GM12878 (cell line): ENCODE results near the gene TRIP11. TPM values are rescaled to one million over a fixed set of nuclear protein-coding genes. Genes with fewer than 3 reads are reported as not detected.
"Not testable (repeated sequence)": the region's sequence is repeated elsewhere in the genome, so short reads cannot be mapped to it uniquely, and the experiment has no call there.

Experiments used
- ATAC-seq: fragments of 200-7000 bp; cut with Tn5 transposase; 3 replicates; pipeline ENCODE4 v1.9.1; 2020; ENCODE audit warnings: mild to moderate bottlenecking, moderate library complexity
- BruUV-seq: library from RNA; stranded (reverse); fragments of 400-500 nt; replicated peaks from 2 replicates; lab custom pipeline; 2021; lab: Mats Ljungman, UMichigan
- CTCF ChIA-PET: fragments of 300-600 bp; sonication (Branson Sonifier 250); formaldehyde crosslinking; extraction: SDS; loops from one replicate; lab custom pipeline; 2021; ENCODE audit warnings: inconsistent platforms; lab: Yijun Ruan, JAX
- POLR2A ChIA-PET: fragments of 350-600 bp; formaldehyde crosslinking; extraction: SDS; loops from one replicate; lab custom pipeline; 2021; ENCODE audit warnings: inconsistent platforms; lab: Charles Lee
- RAD21 ChIA-PET: fragments of 300-600 bp; sonication (Branson Sonifier 250); formaldehyde crosslinking; loops from one replicate; lab custom pipeline; 2023; ENCODE audit warnings: antibody characterized with exemption; ENCODE audit not compliant: unreplicated experiment; lab: Charles Lee
- SMC1A ChIA-PET: fragments of 300-600 bp; sonication (Branson Sonifier 250); formaldehyde crosslinking; loops from one replicate; lab custom pipeline; 2023; ENCODE audit not compliant: unreplicated experiment, uncharacterized antibody; lab: Charles Lee
- DNase-seq: peaks from one replicate; pipeline ENCODE4 v3.0.0-alpha.2; 2011; ENCODE audit warnings: low read depth, low spot score
- FAIRE-seq: peaks from 3 replicates; lab custom pipeline; 2011; peaks lifted over from hg19 to GRCh38; lab: Jason Lieb, UNC
- H2AFZ ChIP-seq: 2 replicates; pipeline ENCODE4 v1.6.0; 2011; ENCODE audit warnings: low read depth, low read length, control low read depth; ENCODE audit not compliant: control insufficient read depth
- H3K27ac ChIP-seq: 2 replicates; pipeline ENCODE4 v1.5.1; 2011; ENCODE audit warnings: control low read depth; ENCODE audit not compliant: control insufficient read depth, insufficient read depth
- H3K27me3 ChIP-seq, 2 experiments: replicated peaks in 1 of 2; 2 replicates each; pipeline versions ENCODE4 v1.6.0 to v1.6.1; 2011; ENCODE audit warnings: low read length in 1 of 2; ENCODE audit not compliant: control insufficient read depth in 2 of 2, insufficient read depth in 2 of 2
- H3K36me3 ChIP-seq, 2 experiments: 2 replicates each; pipeline ENCODE4 v1.5.1; 2011; ENCODE audit warnings: low read length in 1 of 2; ENCODE audit not compliant: control insufficient read depth in 2 of 2, insufficient read depth in 2 of 2
- H3K4me1 ChIP-seq: 2 replicates; pipeline ENCODE4 v1.6.1; 2011; ENCODE audit warnings: mild to moderate bottlenecking, low read length, moderate library complexity, mixed read lengths; ENCODE audit not compliant: control insufficient read depth, insufficient read depth
- H3K4me2 ChIP-seq: 2 replicates; pipeline ENCODE4 v1.6.0; 2011; ENCODE audit warnings: control low read depth; ENCODE audit not compliant: control insufficient read depth, insufficient read depth
- H3K4me3 ChIP-seq: fragments of 200-600 bp; sonication (generic); 2 replicates; pipeline ENCODE4 v1.5.1; 2016
- H3K79me2 ChIP-seq: 2 replicates; pipeline ENCODE4 v1.6.0; 2011; ENCODE audit warnings: low read length; ENCODE audit not compliant: control insufficient read depth, insufficient read depth
- H3K9ac ChIP-seq: 2 replicates; pipeline ENCODE4 v1.8.0; 2011; ENCODE audit warnings: low read length, control low read depth, mixed read lengths; ENCODE audit not compliant: control insufficient read depth, insufficient read depth
- H3K9me3 ChIP-seq: replicated peaks from 3 replicates; pipeline ENCODE4 v1.5.1; 2011; ENCODE audit warnings: mild to moderate bottlenecking, low read length; ENCODE audit not compliant: control insufficient read depth, insufficient read depth
- H4K20me1 ChIP-seq: 2 replicates; pipeline ENCODE4 v1.6.0; 2011; ENCODE audit not compliant: control insufficient read depth, insufficient read depth
- CEBPZ ChIP-seq: fragments of 150-350 bp; IDR thresholded peaks from 2 replicates; pipeline ENCODE4 v1.6.1; 2016; ENCODE audit warnings: low read depth, low read length
- JUNB ChIP-seq: IDR thresholded peaks from 2 replicates; pipeline ENCODE4 v1.6.1; 2016; ENCODE audit warnings: antibody characterized with exemption, mild to moderate bottlenecking
- PAX8 ChIP-seq: fragments of 450-650 bp; IDR thresholded peaks from 2 replicates; pipeline ENCODE4 v1.6.1; 2017; ENCODE audit warnings: mild to moderate bottlenecking, moderate library complexity
- SUZ12 ChIP-seq: fragments of 200-600 bp; sonication (generic); IDR thresholded peaks from one replicate; pipeline ENCODE4 v1.6.1; 2018; ENCODE audit warnings: antibody characterized with exemption, mild to moderate bottlenecking; ENCODE audit not compliant: unreplicated experiment
- WGBS: methylation state at CpG from one replicate; pipeline ENCODE4 v1.1.6; 2016; ENCODE audit warnings: low lambda C conversion rate; ENCODE audit not compliant: insufficient replicate concordance, insufficient coverage; ENCODE audit errors: missing lambda C conversion rate; 5-methylcytosine and 5-hydroxymethylcytosine counted together
- in situ Hi-C: fragments of 300-500 bp; cut with MboI; formaldehyde crosslinking; loops from 9 replicates; pipeline ENCODE4 v1.14.3; 2018; ENCODE audit warnings: mixed read lengths
- intact Hi-C: fragments of 100-400 bp; cut with micrococcal nuclease; formaldehyde crosslinking; loops from one replicate; pipeline ENCODE4 v1.14.2; 2022; ENCODE audit not compliant: unreplicated experiment
- polyA plus RNA-seq, 11 experiments: library from polyadenylated mRNA; depleted of rRNA in 4 of 11; unstranded in 6 of 11; stranded (reverse) in 5 of 11; fragments of >200 nt; fragmentation: Nextera tagmentation in 4 of 11; fragmentation: Illumina TruSeq in 1 of 11; extraction: Ambion mirVana in 4 of 11; extraction: Trizol in 1 of 11; gene quantifications; 1 replicate in 1 of 11; 2 replicates in 10 of 11; pipeline versions ENCODE4 v1.2.1 to v1.2.3, GENCODE V29; 2011 to 2016; ENCODE audit warnings: inconsistent platforms in 2 of 11, missing spikeins in 2 of 11, low read depth in 1 of 11
- total RNA-seq, 4 experiments: library from RNA; depleted of rRNA in 3 of 4; stranded (reverse); fragments of >200 nt in 3 of 4; fragmentation: Illumina TruSeq in 1 of 4; extraction: Trizol in 1 of 4; gene quantifications; 2 replicates each; pipeline versions ENCODE4 v1.2.1 to v1.2.3, GENCODE V29; 2013 to 2021

Gene TRIP11
- total and polyA plus RNA-seq, 10 of the 15 experiments (the other 5 are each of a cell fraction or from before 2014, with no cell fraction given): 5.3 to 46.1 (median 19.9) TPM

GRCh38 chr14:92049781-92050180 lies 9.9 kb upstream of the TRIP11 start (continued):
- TF ChIP-seq SUZ12 (no peak), PAX8 (no peak), JUNB (no peak), CEBPZ (no peak)

GRCh38 chr14:92049221-92049620 lies 9.4 kb upstream of the TRIP11 start:
- H3K79me2 ChIP-seq, H3K27ac ChIP-seq, intact Hi-C loops, H3K9ac ChIP-seq, in situ Hi-C loops, RAD21 ChIA-PET, DNase-seq, H3K36me3 ChIP-seq, ATAC-seq, H3K27me3 ChIP-seq, H4K20me1 ChIP-seq, H3K4me3 ChIP-seq, H3K4me2 ChIP-seq, BruUV-seq, H3K4me1 ChIP-seq, SMC1A ChIA-PET, FAIRE-seq, H2AFZ ChIP-seq, H3K9me3 ChIP-seq: not testable (repeated sequence)
- 97% methylated on average over 12 of the region's 12 CpGs for WGBS
- ChIA-PET POLR2A (interaction anchor here (1.3 kb wide), 1 partner anchor 9 kb away, joined by 3 read pairs; no protein-coding TSS in a partner anchor), CTCF (interaction anchor here (1.2 kb wide), 1 partner anchor 13 kb away, joined by 3 read pairs; no protein-coding TSS in a partner anchor)
